ENCODE measurements around the gene ZNF784. TPM values are rescaled to one million over a fixed set of nuclear protein-coding genes. Genes with fewer than 3 reads are reported as not detected.

The ZNF784 gene
- total and polyA plus RNA-seq, 10 of the 15 experiments (the other 5 are each of a cell fraction or from before 2014, with no cell fraction given): 0.10 to 5.2 (median 1.8) TPM

GRCh38 chr19:55599842-55600661 lies 24.3 kb downstream of the ZNF784 start, which contains the start of gene ZNF524 (continued):
- TF ChIP-seq RELA (IDR thresholded peaks at IDR 0.05; ENCODE audit: borderline replicate concordance, partially characterized antibody) (peak; percentile 40), NRF1 (conservative IDR thresholded peaks at IDR 0.05; ENCODE audit: low read depth, low read length) (peak; percentile 31; the same call in 1 of the 2 replicates), CUX1 (IDR thresholded peaks at IDR 0.05; ENCODE audit: insufficient replicate concordance, low read depth, low read length) (no peak), KAT2A (conservative IDR thresholded peaks at IDR 0.05; ENCODE audit: control insufficient read depth, low read depth, low read length) (no peak), BCL11A (IDR thresholded peaks at IDR 0.05; ENCODE audit: low read depth, low read length) (no peak), HSF1 (IDR thresholded peaks at IDR 0.05; ENCODE audit: low read depth, low read length) (0 out of 2 replicates have a peak, but pooled peaks have one; percentile 14), CREM (IDR thresholded peaks at IDR 0.05; ENCODE audit: low read depth) (peak; percentile 31; the same call in 1 of the 2 replicates), CBFB (IDR thresholded peaks at IDR 0.05; ENCODE audit: low read depth) (0 out of 2 replicates have a peak, but pooled peaks have one; percentile 33), ZNF217 (IDR thresholded peaks at IDR 0.05) (no peak), ZNF274 (IDR thresholded peaks at IDR 0.05; ENCODE audit: insufficient read depth, insufficient read length) (no peak), IRF4 (IDR thresholded peaks at IDR 0.05; ENCODE audit: low read depth, low read length) (no peak), CHD4 (IDR thresholded peaks at IDR 0.05) (no peak), NR2C1 (IDR thresholded peaks at IDR 0.05) (peak; percentile 84), IKZF1 (conservative IDR thresholded peaks at IDR 0.05) (peak; percentile 77), MYC (IDR thresholded peaks at IDR 0.05; ENCODE audit: insufficient read depth, insufficient read length, insufficient replicate concordance, low read length, severe bottlenecking) (peak; percentile 49), MYB (IDR thresholded peaks at IDR 0.05; ENCODE audit: borderline replicate concordance, low read depth, low read length) (no peak; the same call in 1 of the 2 replicates), KDM1A (IDR thresholded peaks at IDR 0.05; ENCODE audit: borderline replicate concordance) (no peak), IRF3 (IDR thresholded peaks at IDR 0.05) (no peak), MTA2 (IDR thresholded peaks at IDR 0.05; ENCODE audit: low read depth) (no peak), EGR1 (IDR thresholded peaks at IDR 0.05; ENCODE audit: borderline replicate concordance in 1 of 2, low read depth in 2 of 2, low read length in 2 of 2) (peak in 1 of 2 experiments; percentile 94; a peak in 2 of 3 replicates), MTA3 (IDR thresholded peaks at IDR 0.05; ENCODE audit: borderline replicate concordance, low read length) (no peak), USF2 (IDR thresholded peaks at IDR 0.05; ENCODE audit: borderline replicate concordance, low read depth, low read length) (no peak)
